Right lobe of liver (tissue), 4 donors: ENCODE measurements around the gene ENO4.

Experiments used
- CTCF ChIP-seq, 4 donors: fragments of 200-600 bp in 3 of 4; fragments of 450-650 bp in 1 of 4; IDR thresholded peaks; one replicate each; pipeline versions ENCODE4 v1.5.1 to v1.8.0; 2016 to 2022; ENCODE audit warnings: antibody characterized with exemption in 4 of 4, mild to moderate bottlenecking in 2 of 4
- POLR2A ChIP-seq: fragments of 450-650 bp; IDR thresholded peaks from one replicate; pipeline ENCODE4 v1.6.1; 2017; ENCODE audit warnings: antibody characterized with exemption, mild to moderate bottlenecking
- donor health status: DM: no; HTN: no; CAD: no.
- donor health status: DM: no; HTN: no; CAD: no.
- donor health status: DM: no; HTN: yes; CAD: no.

GRCh38 chr10:116925056-116925455 lies 75.8 kb downstream of the ENO4 start:
- TF ChIP-seq CTCF (IDR thresholded peaks at IDR 0.05) (no peak), POLR2A (no peak)
